H1 (cell line): Measurements from ENCODE around the gene POLR3G.

ENCODE experiments used
- BRCA1 ChIP-seq: IDR thresholded peaks from 2 replicates; pipeline ENCODE4 v1.6.1; 2012; ENCODE audit warnings: low read depth, low read length, improper control_type of control experiment
- CTCF ChIP-seq, 3 experiments: IDR thresholded peaks; 1 replicate in 2 of 3; 2 replicates in 1 of 3; pipeline versions ENCODE4 v1.5.1 to v1.6.1; 2011; ENCODE audit warnings: low read length in 3 of 3, mild to moderate bottlenecking in 3 of 3, inconsistent platforms in 2 of 3, low read depth in 1 of 3, moderate library complexity in 1 of 3; ENCODE audit not compliant: insufficient read depth in 1 of 3; ENCODE audit errors: control extremely low read depth in 1 of 3
- E2F6 ChIP-seq: IDR thresholded peaks from 2 replicates; pipeline ENCODE4 v1.6.1; 2012; ENCODE audit warnings: inconsistent platforms
- EZH2 ChIP-seq: fragments of 200-600 bp; sonication (generic); IDR thresholded peaks from 2 replicates; pipeline ENCODE4 v1.7.1; 2012; ENCODE audit warnings: low read depth, mild to moderate bottlenecking, moderate library complexity, low read length, inconsistent platforms; ENCODE audit not compliant: severe bottlenecking
- JUN ChIP-seq: IDR thresholded peaks from 2 replicates; pipeline ENCODE4 v1.6.1; 2011; ENCODE audit warnings: low read depth, mild to moderate bottlenecking, improper control_type of control experiment, low read length
- POLR2A ChIP-seq, 2 experiments: IDR thresholded peaks; 1 replicate in 1 of 2; 2 replicates in 1 of 2; pipeline ENCODE4 v1.6.1; 2011; ENCODE audit warnings: low read depth in 2 of 2, low read length in 2 of 2, mild to moderate bottlenecking in 2 of 2; ENCODE audit errors: control extremely low read depth in 1 of 2
- RAD21 ChIP-seq, 2 experiments: IDR thresholded peaks in 1 of 2; conservative IDR thresholded peaks in 1 of 2; 2 replicates each; pipeline ENCODE4 v1.6.1; 2011; ENCODE audit warnings: low read depth in 2 of 2, low read length in 2 of 2, improper control_type of control experiment in 1 of 2, inconsistent platforms in 1 of 2, mild to moderate bottlenecking in 1 of 2, moderate library complexity in 1 of 2
- RNF2 ChIP-seq: fragments of 200-900, 300-1000 bp; sonication (generic); IDR thresholded peaks from 2 replicates; pipeline ENCODE4 v1.7.1; 2016; ENCODE audit warnings: borderline replicate concordance, low read depth, mild to moderate bottlenecking, antibody characterized with exemption, low read length; ENCODE audit not compliant: poor library complexity, severe bottlenecking; ENCODE audit errors: missing control alignments
- SIRT6 ChIP-seq: IDR thresholded peaks from one replicate; pipeline ENCODE4 v1.7.1; 2012; ENCODE audit warnings: low read length, inconsistent platforms
- TAF1 ChIP-seq: IDR thresholded peaks from 2 replicates; pipeline ENCODE4 v1.6.1; 2011; ENCODE audit warnings: mild to moderate bottlenecking, low read depth, low read length
- TBP ChIP-seq: IDR thresholded peaks from 2 replicates; pipeline ENCODE4 v1.6.1; 2011; ENCODE audit warnings: low read depth, low read length, improper control_type of control experiment

GRCh38 chr5:90529194-90529938 is 54.7 kb downstream of the POLR3G start, which contains the start of gene LYSMD3:
- TF ChIP-seq POLR2A (IDR thresholded peaks at IDR 0.05; ENCODE audit: control extremely low read depth in 1 of 2, low read depth in 2 of 2, low read length in 2 of 2) (peak in 1 of 2 experiments; percentile 74; a peak in 2 of 3 replicates), TBP (peak; percentile 51; the same call in 1 of the 2 replicates), CTCF (IDR thresholded peaks at IDR 0.05; ENCODE audit: control extremely low read depth in 1 of 3, insufficient read depth in 1 of 3, low read depth in 1 of 3, low read length in 3 of 3) (no peak), JUN (no peak), RNF2 (no peak), RAD21 (IDR thresholded peaks at IDR 0.05 in 1 of 2, conservative IDR thresholded peaks at IDR 0.05 in 1 of 2; ENCODE audit: low read depth in 2 of 2, low read length in 2 of 2) (no peak), EZH2 (no peak), E2F6 (no peak), BRCA1 (no peak), SIRT6 (no peak), TAF1 (peak; percentile 82)
